Left lung (tissue), 10 donors: ENCODE data around the gene ANKRD2. TPM values are rescaled to one million over a fixed set of nuclear protein-coding genes. Genes with fewer than 3 reads are reported as not detected.

ENCODE experiments used
- ATAC-seq: fragments of 200-7000 bp; cut with Tn5 transposase; one replicate; pipeline ENCODE4 v1.9.1; 2020; ENCODE audit warnings: moderate library complexity
- DNase-seq, 4 donors: peaks; one replicate each; pipeline ENCODE4 v3.0.0-alpha.2; 2013 to 2020
- H3K27ac ChIP-seq, 2 donors: fragments of 200-600 bp; sonication (generic) in 1 of 2; one replicate each; pipeline versions ENCODE4 v1.5.0 to v1.8.0; 2020 to 2021
- H3K27me3 ChIP-seq, 2 donors: fragments of 200-600 bp; sonication (generic) in 1 of 2; one replicate each; pipeline versions ENCODE4 v1.5.0 to v1.8.0; 2020 to 2021
- H3K36me3 ChIP-seq, 2 donors: fragments of 200-600 bp; sonication (generic) in 1 of 2; one replicate each; pipeline versions ENCODE4 v1.5.0 to v1.8.0; 2020 to 2021
- H3K4me1 ChIP-seq, 2 donors: fragments of 200-600 bp; one replicate each; pipeline ENCODE4 v1.8.0; 2021
- H3K4me3 ChIP-seq, 2 donors: fragments of 200-600 bp; sonication (generic) in 1 of 2; one replicate each; pipeline versions ENCODE4 v1.5.0 to v1.8.0; 2020 to 2021; ENCODE audit warnings: mild to moderate bottlenecking in 1 of 2
- H3K9me3 ChIP-seq, 2 donors: fragments of 200-600 bp; sonication (generic) in 1 of 2; one replicate each; pipeline versions ENCODE4 v1.5.0 to v1.8.0; 2020 to 2021
- intact Hi-C, 2 donors: fragments of 100-400 bp; cut with DNase I; formaldehyde crosslinking; loops; one replicate each; pipeline versions ENCODE4 v1.11.2 to v1.14.2; 2022
- polyA plus RNA-seq, 6 donors: library from polyadenylated mRNA; unstranded; fragments of 120-200 nt; gene quantifications; one replicate each; pipeline ENCODE4 v1.2.1, GENCODE V29; 2013; ENCODE audit not compliant: insufficient read length in 6 of 6
- total RNA-seq, 2 donors: library from RNA; stranded (reverse); fragmentation: NEBNext Ultra II Directional; extraction: Animal tissue kit (Norgen Biotek cat#: 25700); gene quantifications; one replicate each; pipeline ENCODE4 v1.2.1, GENCODE V29; 2021
- TF ChIP-seq, protein P1 (sequence below), 2 donors: fragments of 200-600 bp; sonication (generic) in 1 of 2; IDR thresholded peaks; one replicate each; pipeline versions ENCODE4 v1.5.0 to v1.8.0; 2021; ENCODE audit warnings: antibody characterized with exemption in 2 of 2
- donor health status: DM: no; HTN: yes; CAD: no.
- donor health status: DM: no; HTN: no; CAD: no.

Gene ANKRD2
- total and polyA plus RNA-seq, 8 donors, result 0.18 to 1.9 (median 0.27) TPM

DNA sequence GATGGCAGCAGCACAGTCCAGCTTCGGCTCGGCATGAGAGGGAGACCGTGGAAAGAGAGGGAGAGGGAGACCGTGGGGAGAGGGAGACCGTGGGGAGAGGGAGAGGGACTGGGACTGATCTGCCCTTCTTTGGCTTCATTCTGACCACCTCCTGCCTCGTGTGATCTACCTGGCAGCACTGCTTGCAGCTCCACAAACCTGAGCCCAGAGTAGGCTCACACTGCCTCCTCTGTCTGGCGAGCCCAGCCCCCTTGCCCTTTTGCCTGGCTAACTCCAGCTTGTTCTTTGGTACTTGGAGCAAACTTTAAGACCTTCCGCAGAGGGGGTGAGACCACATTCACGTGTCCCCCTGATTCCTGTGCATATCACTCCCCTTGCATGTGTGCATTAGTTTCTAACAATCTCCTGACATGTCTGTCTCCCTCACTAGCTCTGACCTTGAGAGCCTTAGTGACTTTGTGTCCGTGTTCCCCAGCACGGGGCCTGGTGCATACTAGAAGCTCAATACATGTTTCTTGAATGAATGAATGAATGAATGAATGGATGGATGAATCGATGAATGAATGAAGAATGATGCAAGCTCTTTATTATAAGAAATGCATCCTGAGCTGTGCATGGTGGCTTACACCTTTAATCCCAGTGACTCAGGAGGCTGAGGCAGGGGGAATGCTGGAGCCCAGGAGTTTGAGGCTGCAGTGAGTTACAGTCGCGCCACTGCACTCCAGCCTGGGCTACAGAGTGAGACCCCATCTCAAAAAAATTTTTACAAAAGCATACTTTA is 42.7 kb upstream of the ANKRD2 start:
- ATAC-seq (no peak), DNase-seq (no peak)
- no peak overlapping the region for H3K4me3 ChIP-seq
- H3K36me3 ChIP-seq, result no peaks in the 10 kb centered on the region
- no peaks in the 10 kb centered on the region for H3K27me3 ChIP-seq
- H3K9me3 ChIP-seq, result no peaks in the 10 kb centered on the region
- TF ChIP-seq, protein P1, sequence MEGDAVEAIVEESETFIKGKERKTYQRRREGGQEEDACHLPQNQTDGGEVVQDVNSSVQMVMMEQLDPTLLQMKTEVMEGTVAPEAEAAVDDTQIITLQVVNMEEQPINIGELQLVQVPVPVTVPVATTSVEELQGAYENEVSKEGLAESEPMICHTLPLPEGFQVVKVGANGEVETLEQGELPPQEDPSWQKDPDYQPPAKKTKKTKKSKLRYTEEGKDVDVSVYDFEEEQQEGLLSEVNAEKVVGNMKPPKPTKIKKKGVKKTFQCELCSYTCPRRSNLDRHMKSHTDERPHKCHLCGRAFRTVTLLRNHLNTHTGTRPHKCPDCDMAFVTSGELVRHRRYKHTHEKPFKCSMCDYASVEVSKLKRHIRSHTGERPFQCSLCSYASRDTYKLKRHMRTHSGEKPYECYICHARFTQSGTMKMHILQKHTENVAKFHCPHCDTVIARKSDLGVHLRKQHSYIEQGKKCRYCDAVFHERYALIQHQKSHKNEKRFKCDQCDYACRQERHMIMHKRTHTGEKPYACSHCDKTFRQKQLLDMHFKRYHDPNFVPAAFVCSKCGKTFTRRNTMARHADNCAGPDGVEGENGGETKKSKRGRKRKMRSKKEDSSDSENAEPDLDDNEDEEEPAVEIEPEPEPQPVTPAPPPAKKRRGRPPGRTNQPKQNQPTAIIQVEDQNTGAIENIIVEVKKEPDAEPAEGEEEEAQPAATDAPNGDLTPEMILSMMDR (IDR thresholded peaks at IDR 0.05), result no peak
- H3K27ac ChIP-seq, result no peak overlapping the region
- intact Hi-C loops, result no loop called here
- H3K4me1 ChIP-seq, result no peaks in the 10 kb centered on the region

DNA sequence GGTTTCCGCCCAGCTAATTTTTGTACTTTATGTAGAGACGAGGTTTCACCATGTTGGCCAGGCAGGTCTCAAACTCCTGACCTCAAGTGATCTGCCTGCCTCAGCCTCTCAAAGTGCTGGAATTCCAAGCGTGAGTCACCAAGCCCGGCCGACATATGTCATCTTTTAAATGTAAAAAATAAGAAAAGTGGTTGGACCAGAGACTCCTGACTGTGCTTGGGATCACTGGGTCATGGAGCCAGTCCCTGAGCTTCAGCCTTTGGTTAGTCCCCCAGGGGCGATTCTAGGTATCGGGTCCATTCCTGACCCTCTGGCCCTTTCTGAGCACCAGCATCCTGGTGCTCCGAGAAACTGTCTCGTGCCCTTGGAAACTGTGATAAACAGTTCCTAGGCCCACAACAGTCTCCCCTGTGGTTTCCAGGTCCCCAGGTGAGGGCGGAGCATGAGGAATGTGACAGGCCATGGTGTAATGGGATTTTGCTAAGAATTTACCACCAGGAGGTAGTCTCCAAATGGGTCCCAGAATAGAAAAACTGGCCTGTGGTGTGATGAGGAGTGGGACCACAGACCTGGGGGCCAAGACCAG is 41.1 kb upstream of the ANKRD2 start:
- no peaks in the 10 kb centered on the region for H3K9me3 ChIP-seq
- H3K4me3 ChIP-seq, result no peak overlapping the region
- no peak overlapping the region for H3K27ac ChIP-seq
- H3K27me3 ChIP-seq, result no peaks in the 10 kb centered on the region
- DNase-seq (no peak), ATAC-seq (peak; percentile 19)
- no peaks in the 10 kb centered on the region for H3K36me3 ChIP-seq
- intact Hi-C loops, result no loop called here
- no peaks in the 10 kb centered on the region for H3K4me1 ChIP-seq
- TF ChIP-seq, protein P1 (IDR thresholded peaks at IDR 0.05), result no peak

DNA sequence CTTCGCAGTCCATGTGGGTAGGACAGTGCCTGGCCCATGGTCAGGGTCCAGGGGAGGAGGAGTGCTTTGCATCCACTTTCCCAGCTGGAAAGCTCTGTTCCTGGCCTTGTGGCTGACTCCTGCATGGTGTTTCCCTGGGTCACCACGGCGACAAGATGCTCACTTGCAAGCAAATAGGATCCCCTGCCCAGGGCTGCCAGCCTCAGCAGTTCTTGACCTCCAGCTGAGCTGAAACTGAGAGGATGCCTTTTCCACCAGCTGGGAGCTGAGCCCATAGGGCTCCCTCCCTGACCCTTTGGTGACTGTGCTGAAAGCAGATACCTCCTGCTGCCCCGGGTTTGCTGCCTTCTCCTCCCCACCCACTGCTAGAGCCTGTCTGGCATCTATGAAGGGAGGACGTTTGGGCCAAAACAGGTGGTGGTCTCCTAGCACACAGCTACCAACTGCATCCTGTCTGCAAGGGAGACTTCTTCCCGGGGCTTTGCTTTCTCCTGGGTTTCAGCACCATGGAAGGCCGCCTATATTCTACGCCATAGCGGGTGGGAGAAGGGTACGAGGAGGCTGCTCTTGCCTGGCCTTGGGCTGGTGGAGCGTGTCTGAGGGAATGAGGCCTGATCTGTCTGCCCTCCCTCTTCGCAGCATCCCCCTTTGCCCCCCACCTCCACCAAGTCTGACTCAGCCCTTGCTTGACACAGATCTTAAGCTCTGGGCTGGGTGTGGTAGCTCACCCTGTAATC is 39.5 kb upstream of the ANKRD2 start:
- Histone ChIP-seq H3K9me3 (no peaks in the 10 kb centered on the region), H3K27ac (no peak overlapping the region), H3K4me1 (no peaks in the 10 kb centered on the region), H3K27me3 (no peaks in the 10 kb centered on the region), H3K4me3 (no peak overlapping the region), H3K36me3 (no peaks in the 10 kb centered on the region)
- ATAC-seq (peak; percentile 42), DNase-seq (no peak)
- TF ChIP-seq, protein P1 (IDR thresholded peaks at IDR 0.05), result no peak
- intact Hi-C loops, result no loop called here

DNA sequence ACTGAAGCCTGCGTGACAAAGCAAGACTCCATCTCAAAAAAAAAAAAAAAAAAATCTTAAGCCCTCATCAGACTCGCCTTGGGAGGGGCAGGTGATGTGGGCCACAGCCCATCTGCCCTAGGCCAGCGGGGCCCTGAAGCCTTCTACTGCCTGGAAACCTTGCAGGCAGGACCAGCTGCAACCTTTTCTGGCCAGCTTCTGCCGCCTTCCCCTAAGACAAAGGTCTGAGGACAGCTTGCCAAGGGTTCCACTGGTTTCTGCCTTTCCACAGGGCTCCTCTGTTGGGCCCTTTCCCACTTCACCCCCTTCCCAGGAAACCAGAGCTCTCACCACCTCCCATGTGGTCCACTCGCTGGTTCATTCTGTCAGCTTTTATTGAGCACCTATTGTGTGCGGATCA is 38.7 kb upstream of the ANKRD2 start:
- ATAC-seq (no peak), DNase-seq (no peak)
- Histone ChIP-seq H3K36me3 (no peaks in the 10 kb centered on the region), H3K9me3 (no peaks in the 10 kb centered on the region), H3K27ac (no peak overlapping the region), H3K27me3 (no peaks in the 10 kb centered on the region), H3K4me1 (no peaks in the 10 kb centered on the region), H3K4me3 (no peak overlapping the region)
- intact Hi-C loops, result no loop called here
- TF ChIP-seq, protein P1 (IDR thresholded peaks at IDR 0.05), result no peak

DNA sequence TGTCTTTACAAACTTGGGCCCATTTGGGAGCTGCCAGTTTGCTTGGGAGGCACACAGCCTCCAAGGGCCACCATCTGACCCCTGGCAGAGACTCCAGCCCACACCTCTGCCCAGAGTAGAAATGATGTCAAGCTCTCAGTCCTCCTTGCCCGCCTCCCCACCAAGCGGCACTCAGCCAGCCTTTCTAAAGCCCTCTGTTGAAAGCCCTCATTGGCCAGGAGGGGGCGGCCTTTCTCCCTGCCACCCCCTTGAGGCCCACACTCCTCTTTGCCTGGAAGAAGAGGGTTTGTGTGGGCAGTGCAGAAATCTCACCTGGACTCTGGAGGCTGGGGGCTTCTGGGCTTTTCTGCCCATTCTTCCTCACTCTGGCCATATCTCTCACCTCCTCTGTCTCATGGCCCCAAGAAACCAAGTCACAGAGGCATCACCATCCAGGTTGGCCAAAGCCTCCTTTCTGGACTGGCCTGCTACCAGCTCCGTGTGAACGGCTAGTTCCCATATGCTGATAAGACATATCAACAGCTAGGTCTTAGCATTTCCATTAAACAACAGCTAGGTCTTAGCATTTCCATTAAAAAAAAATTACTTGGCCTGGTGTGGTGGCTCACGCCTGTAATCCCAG is 37.7 kb upstream of the ANKRD2 start:
- TF ChIP-seq, protein P1 (IDR thresholded peaks at IDR 0.05), result peak; percentile 22 to 52
- Histone ChIP-seq H3K4me1 (peaks cover 2 to 3% of the 10 kb centered on the region in 2 donors), H3K36me3 (no peaks in the 10 kb centered on the region), H3K4me3 (no peak overlapping the region), H3K9me3 (no peaks in the 10 kb centered on the region), H3K27ac (no peak overlapping the region), H3K27me3 (no peaks in the 10 kb centered on the region)
- DNase-seq (no peak), ATAC-seq (peak; percentile 45)
- intact Hi-C loops, result no loop called here
